Measurements from ENCODE around the gene SCUBE3.

SCUBE3 gene

GRCh38 chr6:35213298-35213791 is 411 bp upstream of the SCUBE3 start:
- DNase-seq (ENCODE audit: low read depth in 3 of 3): no peak

GRCh38 chr6:35214869-35215664 is 1.3 kb downstream of the SCUBE3 start:
- DNase-seq (ENCODE audit: low read depth in 3 of 3): no peak

- DNase-seq (ENCODE audit: low read depth in 3 of 3): no peak
These were observed 2.1 kb downstream of the SCUBE3 start for GRCh38 chr6:35215665-35216411.

- no peak for DNase-seq (ENCODE audit: low read depth in 3 of 3)
These were observed 2.6 kb downstream of the SCUBE3 start for GRCh38 chr6:35216412-35216732.

GRCh38 chr6:35216851-35217811 is 3.4 kb downstream of the SCUBE3 start:
- no peak for DNase-seq (ENCODE audit: low read depth in 3 of 3)

GRCh38 chr6:35218021-35218420 is 4.3 kb downstream of the SCUBE3 start:
- DNase-seq (ENCODE audit: low read depth in 3 of 3): no peak

GRCh38 chr6:35218456-35218855 is 4.7 kb downstream of the SCUBE3 start:
- DNase-seq (ENCODE audit: low read depth in 3 of 3): no peak

GRCh38 chr6:35219683-35220326 is 6.0 kb downstream of the SCUBE3 start:
- DNase-seq (ENCODE audit: low read depth in 3 of 3): no peak

GRCh38 chr6:35220711-35221110 is 7.0 kb downstream of the SCUBE3 start:
- DNase-seq (ENCODE audit: low read depth in 3 of 3): no peak

GRCh38 chr6:35223396-35223795 is 9.6 kb downstream of the SCUBE3 start:
- no peak for DNase-seq (ENCODE audit: low read depth in 3 of 3)

GRCh38 chr6:35224720-35225119 is 11.0 kb downstream of the SCUBE3 start:
- no peak for DNase-seq (ENCODE audit: low read depth in 3 of 3)

GRCh38 chr6:35228481-35228880 is 14.7 kb downstream of the SCUBE3 start:
- DNase-seq (ENCODE audit: low read depth in 3 of 3): no peak

- no peak for DNase-seq (ENCODE audit: low read depth in 3 of 3)
These were observed 15.5 kb downstream of the SCUBE3 start for GRCh38 chr6:35229304-35229703.

- DNase-seq (ENCODE audit: low read depth in 3 of 3): no peak
These were observed 16.7 kb downstream of the SCUBE3 start for GRCh38 chr6:35230498-35230897.

GRCh38 chr6:35230950-35231349 is 17.2 kb downstream of the SCUBE3 start:
- no peak for DNase-seq (ENCODE audit: low read depth in 3 of 3)

- DNase-seq (ENCODE audit: low read depth in 3 of 3): no peak
These were observed 17.8 kb downstream of the SCUBE3 start for GRCh38 chr6:35231563-35231962.

GRCh38 chr6:35234901-35235300 is 21.1 kb downstream of the SCUBE3 start:
- no peak for DNase-seq (ENCODE audit: low read depth in 3 of 3)

GRCh38 chr6:35236223-35236622 is 22.5 kb downstream of the SCUBE3 start:
- DNase-seq (ENCODE audit: low read depth in 3 of 3): no peak

GRCh38 chr6:35237476-35237875 is 23.7 kb downstream of the SCUBE3 start:
- no peak for DNase-seq (ENCODE audit: low read depth in 3 of 3)

GRCh38 chr6:35238843-35239289 is 25.1 kb downstream of the SCUBE3 start:
- no peak for DNase-seq (ENCODE audit: low read depth in 3 of 3)

- DNase-seq (ENCODE audit: low read depth in 3 of 3): no peak
These were observed 25.8 kb downstream of the SCUBE3 start for GRCh38 chr6:35239581-35239980.

Measured in stimulated activated CD4-positive, alpha-beta T cell treated with anti-CD3 and anti-CD28 coated beads, TNF-alpha, amount 100 ng/mL, for 48 hours (primary cell).